ENCODE results near the gene ANKRD60.

DNA sequence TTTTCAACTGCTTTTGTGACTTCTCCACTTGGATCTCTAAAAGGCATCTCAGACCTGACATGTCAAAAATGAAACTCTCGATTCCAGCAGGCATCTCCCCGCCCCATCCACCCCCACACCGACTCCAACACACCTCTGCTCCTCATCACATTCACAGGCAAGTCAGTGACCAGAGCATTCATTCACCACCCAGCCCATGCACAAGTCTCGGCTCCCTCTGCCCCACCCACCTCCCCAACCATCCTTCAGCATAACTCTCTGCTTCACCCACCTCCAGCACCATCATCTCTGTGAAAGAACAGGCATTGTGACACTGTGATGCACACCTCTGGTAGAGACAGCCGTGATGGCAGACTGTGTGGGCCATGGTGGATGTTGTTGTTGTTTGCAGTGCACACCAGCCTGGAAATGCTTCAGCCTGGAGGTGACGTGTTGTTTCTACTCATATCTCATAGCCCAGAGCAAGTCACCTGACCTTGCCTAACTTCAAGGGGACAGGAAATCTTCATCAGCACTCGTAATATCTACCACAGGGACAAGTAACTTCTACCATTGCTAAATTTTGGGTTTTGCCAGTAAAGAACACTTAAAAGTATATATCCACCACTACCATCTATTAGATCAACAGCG lies 56.5 kb downstream of the ANKRD60 start:
- TF ChIP-seq, protein P1, sequence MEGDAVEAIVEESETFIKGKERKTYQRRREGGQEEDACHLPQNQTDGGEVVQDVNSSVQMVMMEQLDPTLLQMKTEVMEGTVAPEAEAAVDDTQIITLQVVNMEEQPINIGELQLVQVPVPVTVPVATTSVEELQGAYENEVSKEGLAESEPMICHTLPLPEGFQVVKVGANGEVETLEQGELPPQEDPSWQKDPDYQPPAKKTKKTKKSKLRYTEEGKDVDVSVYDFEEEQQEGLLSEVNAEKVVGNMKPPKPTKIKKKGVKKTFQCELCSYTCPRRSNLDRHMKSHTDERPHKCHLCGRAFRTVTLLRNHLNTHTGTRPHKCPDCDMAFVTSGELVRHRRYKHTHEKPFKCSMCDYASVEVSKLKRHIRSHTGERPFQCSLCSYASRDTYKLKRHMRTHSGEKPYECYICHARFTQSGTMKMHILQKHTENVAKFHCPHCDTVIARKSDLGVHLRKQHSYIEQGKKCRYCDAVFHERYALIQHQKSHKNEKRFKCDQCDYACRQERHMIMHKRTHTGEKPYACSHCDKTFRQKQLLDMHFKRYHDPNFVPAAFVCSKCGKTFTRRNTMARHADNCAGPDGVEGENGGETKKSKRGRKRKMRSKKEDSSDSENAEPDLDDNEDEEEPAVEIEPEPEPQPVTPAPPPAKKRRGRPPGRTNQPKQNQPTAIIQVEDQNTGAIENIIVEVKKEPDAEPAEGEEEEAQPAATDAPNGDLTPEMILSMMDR (conservative IDR thresholded peaks at IDR 0.05 in 1 of 2, IDR thresholded peaks at IDR 0.05 in 1 of 2; ENCODE audit: low read depth in 1 of 2, low read length in 2 of 2), result no peak
- TF ChIP-seq EZH2 (IDR thresholded peaks at IDR 0.05; ENCODE audit: low read length, missing control alignments), result no peak

All from fibroblast of lung (primary cell).